Neural progenitor cell (in vitro differentiated cells): ENCODE data around the gene ISG15.

Experiments
- EZH2 ChIP-seq: fragments of 200-600 bp; sonication (generic); IDR thresholded peaks from 2 replicates; pipeline ENCODE4 v1.6.1; 2017; ENCODE audit warnings: antibody characterized with exemption, mild to moderate bottlenecking, moderate library complexity
- EZH2phosphoT487 ChIP-seq: fragments of 200-600 bp; sonication (generic); IDR thresholded peaks from 2 replicates; pipeline ENCODE4 v1.6.1; 2017; ENCODE audit warnings: antibody characterized with exemption
- TF ChIP-seq, protein P1 (sequence below): fragments of 200-600 bp; sonication (generic); IDR thresholded peaks from 2 replicates; pipeline ENCODE4 v1.5.1; 2017; ENCODE audit warnings: antibody characterized with exemption, mild to moderate bottlenecking

- TF ChIP-seq EZH2 (no peak), EZH2phosphoT487 (no peak)
- TF ChIP-seq, protein P1, sequence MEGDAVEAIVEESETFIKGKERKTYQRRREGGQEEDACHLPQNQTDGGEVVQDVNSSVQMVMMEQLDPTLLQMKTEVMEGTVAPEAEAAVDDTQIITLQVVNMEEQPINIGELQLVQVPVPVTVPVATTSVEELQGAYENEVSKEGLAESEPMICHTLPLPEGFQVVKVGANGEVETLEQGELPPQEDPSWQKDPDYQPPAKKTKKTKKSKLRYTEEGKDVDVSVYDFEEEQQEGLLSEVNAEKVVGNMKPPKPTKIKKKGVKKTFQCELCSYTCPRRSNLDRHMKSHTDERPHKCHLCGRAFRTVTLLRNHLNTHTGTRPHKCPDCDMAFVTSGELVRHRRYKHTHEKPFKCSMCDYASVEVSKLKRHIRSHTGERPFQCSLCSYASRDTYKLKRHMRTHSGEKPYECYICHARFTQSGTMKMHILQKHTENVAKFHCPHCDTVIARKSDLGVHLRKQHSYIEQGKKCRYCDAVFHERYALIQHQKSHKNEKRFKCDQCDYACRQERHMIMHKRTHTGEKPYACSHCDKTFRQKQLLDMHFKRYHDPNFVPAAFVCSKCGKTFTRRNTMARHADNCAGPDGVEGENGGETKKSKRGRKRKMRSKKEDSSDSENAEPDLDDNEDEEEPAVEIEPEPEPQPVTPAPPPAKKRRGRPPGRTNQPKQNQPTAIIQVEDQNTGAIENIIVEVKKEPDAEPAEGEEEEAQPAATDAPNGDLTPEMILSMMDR, result no peak
Measured at GRCh38 chr1:979744-980072, 33.6 kb upstream of the ISG15 start.
